DMS79 (cell line): ENCODE results near the gene TMEM217.

Experiments
- DNase-seq: peaks from one replicate; lab custom pipeline; 2025; lab: John Stamatoyannopoulos, UW

TMEM217 gene

GRCh38 chr6:37162740-37163139, 95.2 kb downstream of the TMEM217 start:
- DNase-seq, result no peak
